Measurements from ENCODE around the gene FADS1. TPM values are rescaled to one million over a fixed set of nuclear protein-coding genes. Genes with fewer than 3 reads are reported as not detected.

The FADS1 gene
- total and polyA plus RNA-seq, 2 of the 13 experiments (the other 11 are each of a cell fraction or from before 2014, with no cell fraction given), result 91.8 to 108 TPM

GRCh38 chr11:61816736-61817455, at the start of gene FADS1 (continued):
- TF ChIP-seq ATF2 (CRISPR knock-in tag; IDR thresholded peaks at IDR 0.05) (peak; percentile 77), HOXA3 (CRISPR knock-in tag; IDR thresholded peaks at IDR 0.05) (peak; percentile 97), RAD51 (IDR thresholded peaks at IDR 0.05; ENCODE audit: borderline replicate concordance) (no peak), ZNF776 (CRISPR knock-in tag; IDR thresholded peaks at IDR 0.05) (peak; percentile 91), ZIK1 (CRISPR knock-in tag; IDR thresholded peaks at IDR 0.05; ENCODE audit: borderline replicate concordance, low read depth) (peak; percentile 96), SALL2 (CRISPR knock-in tag; IDR thresholded peaks at IDR 0.05) (peak; percentile 75), SIN3B (IDR thresholded peaks at IDR 0.05; ENCODE audit: low read length) (no peak; the same call in 1 of the 2 replicates), MIER3 (CRISPR knock-in tag; IDR thresholded peaks at IDR 0.05; ENCODE audit: borderline replicate concordance) (peak; percentile 70; the same call in 1 of the 2 replicates), JDP2 (CRISPR knock-in tag; IDR thresholded peaks at IDR 0.05; ENCODE audit: borderline replicate concordance) (no peak; the same call in 1 of the 2 replicates), ZNF17 (CRISPR knock-in tag; IDR thresholded peaks at IDR 0.05) (peak; percentile 29; the same call in 1 of the 2 replicates), EP300 (IDR thresholded peaks at IDR 0.05; ENCODE audit: low read depth in 2 of 2, low read length in 2 of 2) (0 out of 4 replicates have a peak, but pooled peaks of 1 of the 2 experiments have one; percentile 10), EP300 (CRISPR knock-in tag; IDR thresholded peaks at IDR 0.05; ENCODE audit: borderline replicate concordance) (no peak), FOXO4 (CRISPR knock-in tag; conservative IDR thresholded peaks at IDR 0.05) (no peak), KLF6 (CRISPR knock-in tag; IDR thresholded peaks at IDR 0.05) (peak; percentile 53; the same call in 1 of the 2 replicates), YY1 (IDR thresholded peaks at IDR 0.05; ENCODE audit: insufficient read depth, insufficient replicate concordance, low read depth, low read length) (peak; percentile 67), RBAK (CRISPR knock-in tag; IDR thresholded peaks at IDR 0.05) (no peak), CREB1 (IDR thresholded peaks at IDR 0.05) (peak; percentile 89), CREB1 (CRISPR knock-in tag; IDR thresholded peaks at IDR 0.05) (peak; percentile 83), ZNF296 (CRISPR knock-in tag; conservative IDR thresholded peaks at IDR 0.05) (no peak), SP2 (CRISPR knock-in tag; IDR thresholded peaks at IDR 0.05) (no peak), TRAFD1 (CRISPR knock-in tag; IDR thresholded peaks at IDR 0.05; ENCODE audit: borderline replicate concordance) (no peak), SP140L (CRISPR knock-in tag; IDR thresholded peaks at IDR 0.05; ENCODE audit: borderline replicate concordance) (no peak), IRF9 (CRISPR knock-in tag; IDR thresholded peaks at IDR 0.05; ENCODE audit: borderline replicate concordance) (peak; percentile 72; the same call in 1 of the 2 replicates), KLF12 (CRISPR knock-in tag; IDR thresholded peaks at IDR 0.05; ENCODE audit: borderline replicate concordance) (no peak), MTF2 (CRISPR knock-in tag; IDR thresholded peaks at IDR 0.05; ENCODE audit: borderline replicate concordance) (no peak)

Measured in HepG2 (cell line).